ENCODE measurements around the gene HSP90AA1.

- no peak for TF ChIP-seq CTCF (IDR thresholded peaks at IDR 0.05)
- no peak for TF ChIP-seq POLR2A (IDR thresholded peaks at IDR 0.05)
- no peak for TF ChIP-seq EP300 (IDR thresholded peaks at IDR 0.05)
- TF ChIP-seq POLR2AphosphoS5 (IDR thresholded peaks at IDR 0.05), result no peak
Observed at GRCh38 chr14:102063808-102064429, 22.9 kb downstream of the HSP90AA1 start.

Measured in suprapubic skin (tissue), 4 donors.